Mesenteric fat pad (tissue), 1 donor: Measurements from ENCODE around the gene ADGRA1. TPM values are rescaled to one million over a fixed set of nuclear protein-coding genes. Genes with fewer than 3 reads are reported as not detected.

ENCODE experiments used
- DNase-seq: peaks from one replicate; pipeline ENCODE4 v3.0.0-alpha.2; 2020; ENCODE audit warnings: low spot score
- total RNA-seq: library from RNA; stranded (reverse); fragmentation: NEBNext Ultra II Directional; extraction: Animal tissue kit (Norgen Biotek cat#: 25700); gene quantifications from one replicate; pipeline ENCODE4 v1.2.1, GENCODE V29; 2021
- donor health status: DM: yes; HTN: yes; CAD: no.

Gene ADGRA1
- total RNA-seq, 1 donor from 2014 or later: not detected

GRCh38 chr10:133072720-133073390, 14.9 kb upstream of the ADGRA1 start:
- no peak for DNase-seq

- no peak for DNase-seq
These were observed 12.2 kb upstream of the ADGRA1 start for GRCh38 chr10:133075346-133076137.

- no peak for DNase-seq
These were observed 11.3 kb upstream of the ADGRA1 start for GRCh38 chr10:133076274-133077038.

GRCh38 chr10:133079836-133080682, 7.7 kb upstream of the ADGRA1 start:
- DNase-seq: no peak

GRCh38 chr10:133080683-133081040, 7.1 kb upstream of the ADGRA1 start:
- no peak for DNase-seq

GRCh38 chr10:133081636-133082035, 6.1 kb upstream of the ADGRA1 start:
- DNase-seq: no peak

GRCh38 chr10:133082685-133083421, 4.9 kb upstream of the ADGRA1 start:
- no peak for DNase-seq

GRCh38 chr10:133083422-133084100, 4.2 kb upstream of the ADGRA1 start:
- no peak for DNase-seq

- no peak for DNase-seq
These were observed 3.2 kb upstream of the ADGRA1 start for GRCh38 chr10:133084491-133084890.

- DNase-seq: no peak
These were observed 2.2 kb upstream of the ADGRA1 start for GRCh38 chr10:133085251-133086125.

- DNase-seq: no peak
These were observed 1.5 kb upstream of the ADGRA1 start for GRCh38 chr10:133086247-133086646.

- DNase-seq: no peak
These were observed 562 bp upstream of the ADGRA1 start for GRCh38 chr10:133087045-133087678.

- DNase-seq: no peak
These were observed 643 bp downstream of the ADGRA1 start for GRCh38 chr10:133088179-133088955.

- no peak for DNase-seq
These were observed 1.5 kb downstream of the ADGRA1 start for GRCh38 chr10:133088956-133089800.

- DNase-seq: no peak
These were observed 2.4 kb downstream of the ADGRA1 start for GRCh38 chr10:133090101-133090500.

GRCh38 chr10:133090654-133091053, 2.9 kb downstream of the ADGRA1 start:
- DNase-seq: no peak

- no peak for DNase-seq
These were observed 3.6 kb downstream of the ADGRA1 start for GRCh38 chr10:133091316-133091715.
